ENCODE data around the gene KDM4B.

The KDM4B gene

GRCh38 chr19:4987692-4988370 lies 18.9 kb downstream of the KDM4B start:
- TF ChIP-seq ZFX (IDR thresholded peaks at IDR 0.05): no peak
- TF ChIP-seq, protein P1, sequence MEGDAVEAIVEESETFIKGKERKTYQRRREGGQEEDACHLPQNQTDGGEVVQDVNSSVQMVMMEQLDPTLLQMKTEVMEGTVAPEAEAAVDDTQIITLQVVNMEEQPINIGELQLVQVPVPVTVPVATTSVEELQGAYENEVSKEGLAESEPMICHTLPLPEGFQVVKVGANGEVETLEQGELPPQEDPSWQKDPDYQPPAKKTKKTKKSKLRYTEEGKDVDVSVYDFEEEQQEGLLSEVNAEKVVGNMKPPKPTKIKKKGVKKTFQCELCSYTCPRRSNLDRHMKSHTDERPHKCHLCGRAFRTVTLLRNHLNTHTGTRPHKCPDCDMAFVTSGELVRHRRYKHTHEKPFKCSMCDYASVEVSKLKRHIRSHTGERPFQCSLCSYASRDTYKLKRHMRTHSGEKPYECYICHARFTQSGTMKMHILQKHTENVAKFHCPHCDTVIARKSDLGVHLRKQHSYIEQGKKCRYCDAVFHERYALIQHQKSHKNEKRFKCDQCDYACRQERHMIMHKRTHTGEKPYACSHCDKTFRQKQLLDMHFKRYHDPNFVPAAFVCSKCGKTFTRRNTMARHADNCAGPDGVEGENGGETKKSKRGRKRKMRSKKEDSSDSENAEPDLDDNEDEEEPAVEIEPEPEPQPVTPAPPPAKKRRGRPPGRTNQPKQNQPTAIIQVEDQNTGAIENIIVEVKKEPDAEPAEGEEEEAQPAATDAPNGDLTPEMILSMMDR (conservative IDR thresholded peaks at IDR 0.05): no peak
- peak overlapping the region; percentile 94 for H3K27ac ChIP-seq

GRCh38 chr19:4988770-4989251 lies 19.9 kb downstream of the KDM4B start:
- no peak for TF ChIP-seq ZFX (IDR thresholded peaks at IDR 0.05)
- TF ChIP-seq, protein P1 (conservative IDR thresholded peaks at IDR 0.05): no peak
- H3K27ac ChIP-seq: peak overlapping the region; percentile 94

DNA sequence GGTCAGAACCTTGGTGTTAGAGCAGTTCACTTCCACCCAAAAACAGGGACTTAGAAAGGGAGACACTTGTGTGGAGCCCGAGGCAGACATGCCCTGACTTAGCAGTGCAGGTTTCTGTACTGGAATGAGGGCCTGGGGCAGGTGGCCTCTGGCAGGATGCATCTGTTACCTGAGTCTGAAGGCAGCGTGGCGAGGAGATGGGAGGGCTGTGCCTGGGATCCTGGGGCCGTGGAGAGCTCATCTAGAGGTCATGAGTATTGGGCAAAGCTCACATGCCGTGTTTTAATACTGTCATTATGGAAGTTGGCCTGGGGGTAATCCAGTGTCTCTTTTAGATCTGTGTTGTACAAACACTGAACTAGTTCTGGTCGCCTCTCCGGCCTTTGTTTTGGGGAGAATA lies 21.4 kb downstream of the KDM4B start:
- peak overlapping the region; percentile 94 for H3K27ac ChIP-seq
- TF ChIP-seq, protein P1 (conservative IDR thresholded peaks at IDR 0.05): no peak
- no peak for TF ChIP-seq ZFX (IDR thresholded peaks at IDR 0.05)

GRCh38 chr19:4991538-4991937 lies 22.6 kb downstream of the KDM4B start:
- TF ChIP-seq ZFX (IDR thresholded peaks at IDR 0.05): no peak
- TF ChIP-seq, protein P1 (conservative IDR thresholded peaks at IDR 0.05): no peak
- peak overlapping the region; percentile 94 for H3K27ac ChIP-seq

- TF ChIP-seq ZFX (IDR thresholded peaks at IDR 0.05): no peak
- TF ChIP-seq, protein P1 (conservative IDR thresholded peaks at IDR 0.05): no peak
- H3K27ac ChIP-seq: peak overlapping the region; percentile 94
Measured at GRCh38 chr19:4991996-4992698, 23.2 kb downstream of the KDM4B start.

DNA sequence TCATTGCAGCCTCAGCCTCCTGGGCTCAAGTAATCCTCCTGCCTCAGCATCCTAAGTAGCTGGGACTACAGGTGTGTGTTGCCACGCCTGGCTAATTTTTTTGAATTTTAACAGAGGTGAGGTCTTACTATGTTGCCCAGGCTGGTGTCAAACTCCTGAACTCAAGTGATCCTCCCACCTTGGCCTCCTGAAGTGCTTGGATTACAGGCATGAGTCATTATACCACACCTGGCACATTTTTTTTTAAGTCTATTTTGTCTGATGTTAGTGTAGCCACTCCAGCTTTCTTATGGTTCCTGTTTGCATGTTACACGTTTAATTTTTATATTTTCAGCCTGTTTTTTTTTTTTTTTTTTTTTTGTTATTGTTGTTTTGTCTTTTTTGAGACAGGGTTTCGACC lies 24.8 kb downstream of the KDM4B start:
- H3K27ac ChIP-seq: peak overlapping the region; percentile 94
- TF ChIP-seq ZFX (IDR thresholded peaks at IDR 0.05): no peak
- TF ChIP-seq, protein P1 (conservative IDR thresholded peaks at IDR 0.05): no peak

GRCh38 chr19:4996701-4997100 lies 27.8 kb downstream of the KDM4B start:
- no peak for TF ChIP-seq ZFX (IDR thresholded peaks at IDR 0.05)
- TF ChIP-seq, protein P1 (conservative IDR thresholded peaks at IDR 0.05): no peak
- peak overlapping the region; percentile 18 for H3K27ac ChIP-seq

All from C4-2B (cell line).